ENCODE data around the gene TJP1.
"Not testable (repeated sequence)": the region's sequence is repeated elsewhere in the genome, so short reads cannot be mapped to it uniquely, and the experiment has no call there.

TJP1 gene

DNA sequence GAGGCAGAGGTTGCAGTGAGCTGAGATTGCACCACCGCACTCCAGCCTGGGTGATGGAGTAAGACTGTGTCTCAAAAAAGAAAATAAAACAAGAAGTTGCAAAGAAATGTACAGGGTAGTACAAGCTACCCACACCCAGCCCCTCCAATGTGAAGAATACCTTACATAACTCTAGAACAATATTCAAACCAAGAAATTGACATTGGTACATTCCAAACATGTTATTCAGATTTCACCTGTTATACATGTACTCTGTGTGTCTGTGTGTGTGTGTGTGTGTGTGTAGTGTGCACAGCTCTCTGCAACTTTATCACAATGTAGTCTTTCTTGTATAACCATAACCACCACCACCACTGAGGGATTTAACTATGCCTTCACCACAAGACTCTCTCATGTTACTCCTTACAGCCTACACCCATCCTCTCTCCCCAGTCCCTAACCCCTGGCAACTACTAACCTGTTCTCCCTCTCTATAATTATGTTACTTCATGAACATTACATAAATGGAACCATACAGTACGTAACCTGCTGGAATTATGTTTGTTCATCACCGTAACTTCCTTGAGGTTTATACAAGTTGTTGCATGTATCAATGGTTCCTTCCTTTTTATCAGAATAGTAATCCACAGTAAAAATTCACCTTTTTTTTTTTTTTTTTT, 16.2 kb upstream of the TJP1 start:
- DNase-seq = no peak

GRCh38 chr15:29835301-29835700, 13.0 kb upstream of the TJP1 start:
- peak in 1 of 3 experiments; percentile 20 for DNase-seq

GRCh38 chr15:29832709-29833108, 10.4 kb upstream of the TJP1 start:
- DNase-seq = no peak

DNA sequence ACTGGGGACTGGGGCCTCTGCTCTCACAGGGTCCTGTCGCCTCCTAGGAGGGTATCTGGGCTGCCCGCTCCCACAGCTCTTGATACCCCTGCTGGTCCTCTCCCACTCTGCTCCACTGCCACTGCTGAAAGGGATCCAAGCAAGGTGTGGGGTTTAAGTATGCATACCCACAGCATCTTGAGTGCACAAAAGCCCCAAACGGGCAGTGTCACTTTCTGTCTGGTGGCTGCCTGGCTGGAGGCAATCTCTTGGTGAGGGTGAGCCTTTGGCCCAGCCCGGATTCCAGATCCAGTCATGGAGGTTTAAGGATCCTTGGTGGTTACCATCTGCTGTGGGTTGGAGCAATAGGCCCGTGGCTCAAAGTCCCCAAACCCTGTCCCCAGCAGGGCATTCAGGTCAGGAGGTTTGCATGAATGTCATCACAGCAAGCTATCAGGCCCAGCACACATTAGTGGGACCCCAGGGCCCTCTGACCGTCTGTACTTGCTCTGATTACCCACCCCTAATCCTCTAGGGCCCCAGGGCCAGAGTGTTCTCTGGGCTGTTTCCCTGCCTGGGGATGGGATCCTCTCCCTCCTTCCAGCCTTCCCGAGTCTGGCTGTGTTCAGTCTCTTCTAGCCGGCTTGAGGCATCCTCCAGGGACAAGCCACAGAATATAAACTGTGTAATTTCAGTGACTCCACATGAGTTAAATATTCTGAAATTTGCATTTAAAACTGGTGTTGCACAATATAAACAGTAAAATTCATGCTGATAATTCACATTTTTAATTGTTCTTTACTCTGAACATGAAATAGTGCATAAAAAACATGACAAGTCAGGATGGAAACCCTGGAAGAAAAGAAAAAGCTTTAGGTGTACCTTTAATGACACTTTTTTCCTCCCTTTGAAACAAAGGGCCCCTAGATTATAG, 4.9 kb upstream of the TJP1 start:
- DNase-seq = no peak

DNA sequence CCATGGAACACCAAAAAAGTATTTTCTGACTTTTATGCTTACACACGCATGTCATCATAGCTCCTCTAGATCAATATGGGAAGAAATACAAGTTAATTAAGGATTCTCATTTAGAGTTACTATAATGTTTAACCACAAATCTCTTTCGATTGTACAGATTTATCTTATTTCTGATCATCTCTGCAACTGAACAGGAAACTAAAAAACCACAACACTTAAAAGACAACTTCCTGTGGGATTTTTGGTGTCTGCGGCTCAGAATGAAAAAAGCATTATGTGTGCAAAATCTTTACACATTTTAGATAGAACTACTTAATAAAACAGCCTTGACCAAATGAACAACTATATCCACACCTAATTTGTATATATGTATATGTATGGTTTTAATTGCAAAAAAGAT, 3.0 kb upstream of the TJP1 start:
- no peak for DNase-seq

- peak; percentile 19 to 92 (median 86) for DNase-seq
Observed at GRCh38 chr15:29822684-29823459, 604 bp upstream of the TJP1 start.

DNA sequence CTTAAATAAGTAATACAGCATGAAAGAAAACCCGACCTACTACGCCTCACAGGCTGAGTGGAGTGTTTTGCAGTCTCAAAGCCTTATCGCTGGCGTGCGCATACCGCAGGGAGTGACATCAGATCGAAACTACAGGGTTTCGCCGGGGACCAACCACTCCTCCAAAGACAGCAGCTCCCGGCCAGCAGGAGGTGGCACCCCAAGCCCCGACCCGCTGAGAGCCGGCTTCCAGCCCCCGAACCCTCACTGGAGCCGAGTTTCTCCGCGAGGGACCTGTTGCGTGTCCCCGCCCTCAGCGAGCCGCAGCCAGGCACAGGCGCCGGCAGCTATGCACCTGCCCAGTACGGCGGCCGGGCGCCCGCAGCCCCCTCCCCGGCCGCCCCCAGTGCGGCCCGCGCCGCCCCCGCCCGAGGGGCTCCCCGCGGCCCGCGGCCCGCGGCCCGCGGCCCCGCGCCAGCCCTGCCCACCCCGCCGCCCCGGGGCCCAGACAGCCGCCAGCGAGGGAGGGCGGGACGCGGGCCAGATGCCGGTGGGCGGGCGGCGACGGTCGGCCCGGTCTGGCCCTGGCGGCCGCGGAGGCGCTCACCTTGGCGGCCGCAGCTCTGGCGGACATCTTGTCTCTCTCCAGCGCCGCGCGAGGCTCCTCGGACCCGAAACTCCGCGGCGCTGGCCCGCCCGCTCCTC, 710 bp downstream of the TJP1 start:
- DNase-seq = peak; percentile 32 to 89 (median 89)

DNA sequence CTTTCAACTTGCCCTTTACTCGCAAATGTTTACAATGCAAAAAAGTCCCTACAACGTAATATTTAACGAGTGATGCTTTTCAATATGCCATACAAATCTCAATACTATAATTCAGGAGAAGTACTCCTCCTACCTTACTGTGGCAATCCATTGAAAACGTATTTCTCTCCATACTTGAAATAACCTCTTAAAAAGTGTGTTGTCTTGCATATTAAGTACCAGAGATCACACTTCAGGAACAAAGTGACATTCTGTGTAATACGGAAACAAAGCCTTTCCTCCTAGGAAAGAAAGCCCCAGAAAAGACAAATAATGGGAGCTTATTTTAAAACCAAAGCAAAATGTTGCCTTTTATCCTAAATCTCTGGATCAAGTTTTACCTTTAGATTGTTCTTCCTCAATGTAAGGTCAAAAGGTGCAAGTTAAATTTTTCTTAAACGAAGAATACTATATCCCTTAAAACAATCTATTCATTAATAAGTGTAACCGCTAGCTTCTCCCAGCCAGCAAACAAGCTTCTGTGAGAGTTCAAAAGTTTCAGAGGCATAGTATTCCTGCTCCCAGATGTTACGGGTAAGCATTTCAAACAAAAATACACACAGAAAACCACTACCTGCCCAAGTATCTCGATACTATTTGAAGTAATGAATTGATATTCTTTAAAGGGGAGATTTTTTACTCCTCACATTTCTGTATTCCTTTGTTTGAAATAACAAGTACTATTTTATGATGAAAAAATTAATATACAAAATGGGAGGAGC, 1.7 kb downstream of the TJP1 start:
- peak in 1 of 3 experiments; percentile 50 for DNase-seq

- peak in 1 of 3 experiments; percentile 50 for DNase-seq
Observed at GRCh38 chr15:29819979-29820378, 2.3 kb downstream of the TJP1 start.

- no peak for DNase-seq
Observed at GRCh38 chr15:29818141-29818540, 4.1 kb downstream of the TJP1 start.

DNA sequence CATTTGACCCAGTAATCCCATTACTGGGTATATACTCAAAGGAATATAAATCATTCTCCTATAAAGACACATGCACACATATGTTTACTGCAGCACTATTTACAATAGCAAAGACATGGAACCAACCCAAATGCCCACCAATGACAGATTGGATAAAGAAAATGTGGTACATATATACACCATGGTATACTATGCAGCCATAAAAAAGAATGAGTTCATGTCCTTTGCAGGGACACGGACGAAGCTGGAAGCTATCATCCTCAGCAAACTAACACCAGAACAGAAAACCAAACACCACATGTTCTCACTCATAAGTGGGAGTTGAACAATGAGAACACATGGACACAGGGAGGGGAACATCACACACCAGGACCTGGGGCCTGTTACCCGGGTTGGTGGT, 4.8 kb downstream of the TJP1 start:
- DNase-seq = not testable (repeated sequence)

GRCh38 chr15:29815000-29815710, 7.1 kb downstream of the TJP1 start:
- DNase-seq = no peak

DNA sequence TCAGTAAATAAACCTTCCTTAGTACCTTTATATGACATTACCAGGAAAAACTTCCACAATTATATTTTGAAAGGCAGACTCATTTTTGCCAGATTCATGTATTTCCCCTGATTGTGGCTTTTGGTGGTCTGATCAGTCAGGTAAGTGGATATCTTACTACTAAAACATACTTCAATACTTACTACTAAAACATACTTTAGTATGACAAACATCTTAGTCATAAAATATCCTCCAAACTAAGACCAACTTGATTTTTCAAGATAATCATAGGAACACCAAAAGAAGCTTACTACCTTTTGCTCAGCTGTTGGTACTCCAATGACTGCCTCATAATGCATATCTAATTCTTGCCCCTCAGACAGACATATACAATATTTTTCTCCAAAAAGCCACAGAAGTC, 9.3 kb downstream of the TJP1 start:
- no peak for DNase-seq

DNA sequence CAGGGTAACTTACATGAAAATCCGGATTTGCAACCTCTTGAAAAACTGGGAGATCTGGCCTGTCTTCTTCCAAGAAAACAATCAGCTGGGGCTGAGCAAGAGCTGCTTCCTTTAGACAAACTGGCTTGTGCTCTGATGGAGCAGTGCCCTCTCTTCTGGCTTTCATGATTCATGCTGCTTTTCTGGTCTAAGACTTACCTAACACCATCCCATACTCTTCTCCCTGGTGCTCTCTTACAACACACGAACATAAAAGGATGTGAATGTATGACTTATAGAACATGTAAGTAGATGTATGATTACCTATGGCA, 9.9 kb downstream of the TJP1 start:
- no peak for DNase-seq

GRCh38 chr15:29811691-29812383, 10.4 kb downstream of the TJP1 start:
- no peak for DNase-seq

GRCh38 chr15:29805708-29806104, 16.6 kb downstream of the TJP1 start:
- no peak for DNase-seq

DNA sequence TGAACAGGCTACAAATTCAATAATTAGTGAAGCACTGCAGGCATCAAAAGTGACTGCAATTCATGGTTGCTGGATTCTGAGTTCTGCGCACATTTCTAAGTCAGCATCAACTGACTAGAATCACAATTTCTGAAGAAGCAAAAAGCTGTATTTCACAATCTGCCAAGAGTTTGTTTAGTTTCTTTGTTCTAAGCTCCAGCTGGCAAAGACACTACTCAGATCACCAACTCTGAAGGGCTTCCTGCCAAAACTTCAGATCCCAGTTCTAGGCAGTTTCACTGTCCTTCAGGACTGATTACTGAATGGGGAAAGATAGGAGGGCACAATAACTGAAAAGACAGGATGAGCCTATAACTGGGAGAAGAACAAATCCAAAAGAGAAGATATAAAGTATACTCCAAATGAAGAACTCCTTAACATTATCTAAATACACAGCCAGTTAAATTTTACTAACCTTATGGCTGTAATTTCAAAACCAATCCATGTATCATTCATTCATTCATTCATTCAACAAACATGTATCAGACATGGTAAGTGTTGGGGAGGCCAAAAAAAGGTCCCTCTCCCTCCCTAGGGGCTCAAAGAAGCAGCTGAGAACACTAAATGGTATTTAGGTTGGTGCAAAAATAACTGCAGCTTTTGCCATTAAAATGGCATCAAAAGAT, 17.1 kb downstream of the TJP1 start:
- no peak for DNase-seq

DNA sequence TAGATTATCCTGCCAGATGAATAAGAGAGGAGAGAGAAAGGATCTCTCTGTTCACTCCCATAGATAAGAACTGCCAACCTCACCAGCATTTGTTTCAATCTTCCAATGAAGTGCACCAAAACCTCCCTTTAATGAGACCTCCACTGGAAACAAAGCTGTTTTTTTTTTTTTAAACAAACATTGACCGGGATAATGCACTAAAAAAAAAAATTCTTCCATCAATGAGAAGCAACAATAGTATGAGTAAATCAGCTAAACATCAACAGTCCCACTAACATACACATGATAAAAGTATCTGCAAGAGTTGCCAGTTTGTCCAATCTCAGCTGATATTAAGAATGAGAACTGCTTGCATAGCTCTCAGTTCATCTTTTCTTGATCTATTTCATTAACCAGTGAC, 19.9 kb downstream of the TJP1 start:
- no peak for DNase-seq

DNA sequence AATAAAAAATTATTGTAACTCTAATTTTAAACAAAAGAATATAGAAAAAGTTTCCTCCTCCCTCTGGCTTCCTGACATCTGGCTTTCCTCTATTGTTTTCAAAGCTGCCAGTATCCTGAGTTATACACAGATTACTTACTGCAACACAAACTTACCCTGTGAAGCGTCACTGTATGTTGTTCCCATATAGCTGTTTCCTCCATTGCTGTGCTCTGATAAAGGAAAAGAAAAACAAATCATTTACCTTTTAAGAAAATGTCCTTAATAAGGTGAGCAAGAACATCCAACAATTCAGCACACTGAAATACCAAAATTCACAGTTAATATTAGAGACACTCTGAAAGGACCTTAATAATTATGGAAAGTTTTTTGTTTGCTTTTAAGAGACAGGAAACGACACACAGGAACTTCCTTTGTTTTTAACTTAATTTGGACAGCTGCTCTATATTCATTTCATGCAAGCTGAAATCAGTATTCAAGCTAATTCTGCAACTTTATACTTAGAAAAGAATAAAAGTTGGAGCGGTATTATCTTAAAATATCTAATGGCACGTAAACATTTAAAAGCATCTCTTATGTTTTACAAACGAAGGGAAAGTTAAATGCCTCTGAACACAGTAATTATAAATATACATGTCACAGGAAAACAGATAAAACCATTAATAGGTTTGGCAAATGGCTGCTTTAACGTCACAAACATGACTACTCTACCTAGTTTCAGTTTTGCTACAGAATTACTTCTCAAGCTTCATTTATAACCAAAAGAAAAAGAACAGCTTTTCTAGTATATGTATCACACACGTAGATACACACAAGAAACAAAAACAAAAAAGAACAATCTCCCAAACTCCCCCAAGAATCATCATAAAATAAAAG, 21.5 kb downstream of the TJP1 start:
- peak in 1 of 3 experiments; percentile 41 for DNase-seq
